Colonic mucosa (tissue), 4 donors: ENCODE data around the gene SUMO3. TPM values are rescaled to one million over a fixed set of nuclear protein-coding genes. Genes with fewer than 3 reads are reported as not detected.

Source experiments
- DNase-seq: peaks from one replicate; pipeline ENCODE4 v3.0.0-alpha.2; 2020
- H3K27ac ChIP-seq: fragments of 200-600 bp; one replicate; pipeline ENCODE4 v1.8.0; 2021
- H3K27me3 ChIP-seq: fragments of 200-600 bp; one replicate; pipeline ENCODE4 v1.8.0; 2021
- H3K36me3 ChIP-seq: fragments of 200-600 bp; one replicate; pipeline ENCODE4 v1.8.0; 2021
- H3K4me1 ChIP-seq: fragments of 200-600 bp; one replicate; pipeline ENCODE4 v1.8.0; 2021; ENCODE audit warnings: mild to moderate bottlenecking
- H3K4me3 ChIP-seq: fragments of 200-600 bp; one replicate; pipeline ENCODE4 v1.8.0; 2021
- H3K9ac ChIP-seq, 2 donors: one replicate each; pipeline ENCODE4 v1.7.0; 2013; ENCODE audit warnings: control low read depth in 2 of 2, low read depth in 2 of 2, low read length in 2 of 2
- H3K9me3 ChIP-seq: fragments of 200-600 bp; one replicate; pipeline ENCODE4 v1.8.0; 2021
- CTCF ChIP-seq: fragments of 200-600 bp; IDR thresholded peaks from one replicate; pipeline ENCODE4 v1.8.0; 2022; ENCODE audit warnings: antibody characterized with exemption, mild to moderate bottlenecking
- intact Hi-C: fragments of 100-400 bp; cut with DNase I; formaldehyde crosslinking; loops from one replicate; pipeline ENCODE4 v1.14.1; 2022
- total RNA-seq, 2 donors: library from RNA; stranded (reverse); fragmentation: NEBNext Ultra II Directional in 1 of 2; extraction: Animal tissue kit (Norgen Biotek cat#: 25700) in 1 of 2; gene quantifications; one replicate each; pipeline ENCODE4 v1.2.1, GENCODE V29; 2021
- donor health status: healthy.
- donor health status: DM: no; HTN: no; CAD: no.
- donor health status: DM: no; HTN: no; CAD: no.

Gene SUMO3
- total RNA-seq, 2 donors from 2014 or later = 81.3 to 82.8 TPM

- intact Hi-C loops = no loop called here
- H3K36me3 ChIP-seq = no peaks in the 10 kb centered on the region
- no peak for TF ChIP-seq CTCF
- no peak overlapping the region for H3K9ac ChIP-seq
- H3K27me3 ChIP-seq = no peaks in the 10 kb centered on the region
- H3K4me1 ChIP-seq = no peaks in the 10 kb centered on the region
- no peaks in the 10 kb centered on the region for H3K9me3 ChIP-seq
- no peak for DNase-seq
- no peak overlapping the region for H3K27ac ChIP-seq
- no peak overlapping the region for H3K4me3 ChIP-seq
These were observed 33.1 kb downstream of the SUMO3 start for GRCh38 chr21:44784810-44785209.

DNA sequence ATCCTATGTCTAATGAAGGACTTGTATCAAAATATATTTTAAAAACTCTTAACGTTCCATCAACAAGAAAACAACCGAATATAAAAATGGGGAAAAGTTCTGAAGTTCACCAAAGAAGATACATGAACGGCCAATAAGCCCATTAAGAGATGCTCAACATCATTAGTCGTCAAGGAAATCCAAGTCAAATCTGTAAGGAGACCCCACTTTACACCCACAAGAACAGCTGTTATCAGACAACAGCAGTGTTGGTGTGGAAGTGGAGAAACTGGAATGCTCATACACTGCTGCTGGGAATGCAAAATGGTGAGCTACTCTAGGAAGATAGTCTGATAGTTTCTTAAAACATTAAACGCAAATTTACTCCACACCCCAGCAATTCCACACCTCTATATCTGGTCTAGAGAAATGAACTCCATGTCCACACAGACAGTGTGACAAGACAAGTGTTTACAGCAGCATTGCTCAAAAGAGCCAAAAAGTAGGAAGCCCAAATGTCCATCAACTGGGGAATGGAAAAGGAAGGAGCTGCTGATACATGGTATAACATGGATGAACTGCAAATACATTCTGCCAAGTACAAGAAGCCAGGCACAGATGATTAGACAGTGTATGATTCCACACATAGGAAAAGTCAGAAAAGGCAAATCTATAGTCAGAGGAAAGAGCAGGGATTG is 34.7 kb downstream of the SUMO3 start:
- no peaks in the 10 kb centered on the region for H3K9me3 ChIP-seq
- no peak for TF ChIP-seq CTCF
- no peak overlapping the region for H3K4me3 ChIP-seq
- no peak overlapping the region for H3K9ac ChIP-seq
- no peak for DNase-seq
- intact Hi-C loops = no loop called here
- peaks cover 4% of the 10 kb centered on the region for H3K4me1 ChIP-seq
- no peaks in the 10 kb centered on the region for H3K27me3 ChIP-seq
- H3K27ac ChIP-seq = no peak overlapping the region
- H3K36me3 ChIP-seq = no peaks in the 10 kb centered on the region

GRCh38 chr21:44780767-44781459 is 36.9 kb downstream of the SUMO3 start:
- intact Hi-C loops = no loop called here
- Histone ChIP-seq H3K9me3 (no peaks in the 10 kb centered on the region), H3K9ac (no peak overlapping the region), H3K36me3 (peaks cover 8% of the 10 kb centered on the region), H3K27me3 (no peaks in the 10 kb centered on the region), H3K4me1 (peaks cover 4% of the 10 kb centered on the region), H3K27ac (no peak overlapping the region), H3K4me3 (no peak overlapping the region)
- no peak for DNase-seq
- TF ChIP-seq CTCF = no peak

- H3K36me3 ChIP-seq = peaks cover 8% of the 10 kb centered on the region
- H3K4me3 ChIP-seq = no peak overlapping the region
- no peaks in the 10 kb centered on the region for H3K27me3 ChIP-seq
- intact Hi-C loops = no loop called here
- DNase-seq = no peak
- no peak overlapping the region for H3K9ac ChIP-seq
- no peak for TF ChIP-seq CTCF
- peaks cover 4% of the 10 kb centered on the region for H3K4me1 ChIP-seq
- H3K9me3 ChIP-seq = no peaks in the 10 kb centered on the region
- H3K27ac ChIP-seq = no peak overlapping the region
These were observed 37.7 kb downstream of the SUMO3 start for GRCh38 chr21:44780137-44780502.

DNA sequence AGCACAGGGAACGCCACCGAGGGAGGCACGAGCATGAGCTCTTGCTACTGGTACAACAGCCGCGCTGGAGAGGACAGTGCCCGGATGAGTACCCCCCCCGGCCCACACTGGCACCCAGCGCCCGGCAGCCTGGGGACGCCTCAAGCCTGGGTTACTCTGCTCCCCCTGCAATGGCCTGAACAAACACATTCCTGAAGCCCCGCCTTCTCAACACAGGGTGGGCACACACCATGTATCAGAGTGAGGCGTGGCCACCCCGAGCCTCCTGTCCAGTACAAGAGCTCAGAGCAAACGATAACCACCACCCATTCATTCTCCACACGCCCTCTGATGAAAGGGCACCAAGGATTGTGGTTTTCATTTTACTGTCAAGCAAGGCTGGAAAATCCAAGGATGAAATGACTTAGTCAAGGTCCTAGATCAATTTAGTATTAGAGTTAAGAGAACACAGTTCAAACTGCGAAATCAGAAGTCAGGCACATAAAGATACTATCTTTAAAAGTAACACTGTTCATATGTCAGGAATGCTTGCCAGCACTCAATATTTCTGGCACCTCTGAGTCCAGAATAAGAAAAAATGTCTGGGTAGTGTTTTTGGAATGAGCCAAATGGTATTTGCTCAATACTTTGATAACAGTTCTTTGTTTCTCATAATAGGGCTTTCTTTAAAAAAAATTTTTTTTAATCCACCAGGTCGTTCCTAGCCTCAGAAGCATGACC is 38.3 kb downstream of the SUMO3 start:
- Histone ChIP-seq H3K4me3 (no peak overlapping the region), H3K27me3 (no peaks in the 10 kb centered on the region), H3K9ac (no peak overlapping the region), H3K9me3 (no peaks in the 10 kb centered on the region), H3K36me3 (peaks cover 8% of the 10 kb centered on the region), H3K27ac (no peak overlapping the region), H3K4me1 (peaks cover 4% of the 10 kb centered on the region)
- TF ChIP-seq CTCF = no peak
- intact Hi-C loops = no loop called here
- DNase-seq = no peak
